IMR-90 (cell line): ENCODE data around the gene SLFNL1. TPM values are rescaled to one million over a fixed set of nuclear protein-coding genes. Genes with fewer than 3 reads are reported as not detected.

Experiments
- ATAC-seq: fragments of 200-7000 bp; cut with Tn5 transposase; 2 replicates; pipeline ENCODE4 v1.9.1; 2020; ENCODE audit warnings: low read depth, mild to moderate bottlenecking, moderate library complexity
- BruUV-seq: library from RNA; stranded (reverse); fragments of 400-500 nt; replicated peaks from 2 replicates; lab custom pipeline; 2021; lab: Mats Ljungman, UMichigan
- CTCF ChIA-PET: fragments of 300-600 bp; formaldehyde crosslinking; extraction: SDS; loops from one replicate; lab custom pipeline; 2021; ENCODE audit warnings: antibody characterized with exemption; lab: Yijun Ruan, JAX
- POLR2A ChIA-PET: fragments of 300-600 bp; sonication (Branson Sonifier 250); formaldehyde crosslinking; loops from one replicate; lab custom pipeline; 2022; ENCODE audit warnings: antibody characterized with exemption; ENCODE audit not compliant: unreplicated experiment; lab: Charles Lee
- DNase-seq: peaks from one replicate; pipeline ENCODE4 v3.0.0; 2013
- H2AFZ ChIP-seq: replicated peaks from 2 replicates; pipeline ENCODE3; 2013; ENCODE audit warnings: low read length, mild to moderate bottlenecking; ENCODE audit not compliant: poor library complexity
- H2AK5ac ChIP-seq: 2 replicates; pipeline ENCODE4 v1.6.1; 2013; ENCODE audit warnings: low read depth, low read length, inconsistent platforms
- H2AK9ac ChIP-seq: replicated peaks from 2 replicates; pipeline ENCODE3; 2013; ENCODE audit warnings: mild to moderate bottlenecking, low read depth, low read length, moderate library complexity; ENCODE audit not compliant: poor library complexity
- H2BK120ac ChIP-seq: 2 replicates; pipeline ENCODE4 v1.6.1; 2013; ENCODE audit warnings: low read depth, low read length, inconsistent platforms
- H2BK15ac ChIP-seq: 3 replicates; pipeline ENCODE4 v1.6.1; 2013; ENCODE audit warnings: low read depth, low read length, inconsistent platforms
- H2BK20ac ChIP-seq: 2 replicates; pipeline ENCODE4 v1.6.1; 2013; ENCODE audit warnings: low read depth, mild to moderate bottlenecking, inconsistent platforms, low read length, moderate library complexity
- H2BK5ac ChIP-seq: 2 replicates; pipeline ENCODE4 v1.6.1; 2013; ENCODE audit warnings: mild to moderate bottlenecking, low read depth, low read length, inconsistent platforms; ENCODE audit not compliant: poor library complexity, severe bottlenecking
- H3K14ac ChIP-seq: replicated peaks from 2 replicates; pipeline ENCODE4 v1.6.1; 2013; ENCODE audit warnings: low read depth, low read length, inconsistent platforms
- H3K18ac ChIP-seq: 2 replicates; pipeline ENCODE4 v1.6.1; 2013; ENCODE audit warnings: low read depth, low read length, control low read depth
- H3K23ac ChIP-seq: 2 replicates; pipeline ENCODE4 v1.6.1; 2013; ENCODE audit warnings: low read depth, low read length, inconsistent platforms
- H3K27ac ChIP-seq: 2 replicates; pipeline ENCODE4 v1.5.1; 2013; ENCODE audit warnings: mild to moderate bottlenecking, control low read depth, low read length; ENCODE audit not compliant: insufficient read depth
- H3K27me3 ChIP-seq: 2 replicates; pipeline ENCODE4 v1.6.1; 2013; ENCODE audit warnings: low read length; ENCODE audit not compliant: control insufficient read depth, insufficient read depth
- H3K36me3 ChIP-seq: 2 replicates; pipeline ENCODE4 v1.6.1; 2013; ENCODE audit warnings: low read length, mixed read lengths; ENCODE audit not compliant: control insufficient read depth, insufficient read depth
- H3K4ac ChIP-seq: 2 replicates; pipeline ENCODE4 v1.6.1; 2013; ENCODE audit warnings: low read depth, low read length, inconsistent platforms
- H3K4me1 ChIP-seq: 2 replicates; pipeline ENCODE4 v1.6.1; 2013; ENCODE audit warnings: low read length, mixed read lengths; ENCODE audit not compliant: control insufficient read depth, insufficient read depth
- H3K4me2 ChIP-seq: 2 replicates; pipeline ENCODE4 v1.6.1; 2013; ENCODE audit warnings: low read depth, mild to moderate bottlenecking, control low read depth, low read length, moderate library complexity
- H3K4me3 ChIP-seq: 2 replicates; pipeline ENCODE4 v1.5.1; 2013; ENCODE audit warnings: low read depth, mild to moderate bottlenecking, control low read depth, low read length, moderate library complexity; ENCODE audit not compliant: insufficient read depth
- H3K56ac ChIP-seq: 2 replicates; pipeline ENCODE4 v1.6.1; 2013; ENCODE audit warnings: low read length, inconsistent platforms; ENCODE audit not compliant: insufficient read depth; ENCODE audit errors: extremely low read depth
- H3K79me1 ChIP-seq, 2 experiments: 2 replicates each; pipeline ENCODE4 v1.6.1; 2013; ENCODE audit warnings: low read length in 2 of 2, inconsistent platforms in 1 of 2, low read depth in 1 of 2
- H3K9ac ChIP-seq: 2 replicates; pipeline ENCODE4 v1.6.1; 2013; ENCODE audit warnings: low read depth, low read length, control low read depth
- H3K9me1 ChIP-seq: 2 replicates; pipeline ENCODE4 v1.6.1; 2013; ENCODE audit warnings: low read length, inconsistent platforms; ENCODE audit not compliant: insufficient read depth
- H3K9me3 ChIP-seq: 2 replicates; pipeline ENCODE4 v1.6.1; 2013; ENCODE audit warnings: low read length; ENCODE audit not compliant: control insufficient read depth, insufficient read depth
- H4K20me1 ChIP-seq: 2 replicates; pipeline ENCODE4 v1.6.1; 2013; ENCODE audit warnings: low read length, inconsistent platforms; ENCODE audit not compliant: insufficient read depth
- H4K5ac ChIP-seq: 2 replicates; pipeline ENCODE4 v1.6.1; 2013; ENCODE audit warnings: mild to moderate bottlenecking, low read depth, low read length, control low read depth
- H4K8ac ChIP-seq, 2 experiments: 2 replicates each; pipeline ENCODE4 v1.6.1; 2013; ENCODE audit warnings: low read depth in 2 of 2, low read length in 2 of 2, control low read depth in 1 of 2, inconsistent platforms in 1 of 2
- H4K91ac ChIP-seq: 2 replicates; pipeline ENCODE4 v1.6.1; 2013; ENCODE audit warnings: low read depth, low read length, inconsistent platforms; ENCODE audit not compliant: insufficient read depth
- BHLHE40 ChIP-seq: fragments of 150-350 bp; IDR thresholded peaks from 2 replicates; pipeline ENCODE4 v1.6.1; 2016; ENCODE audit warnings: mild to moderate bottlenecking, low read depth, low read length
- CEBPB ChIP-seq: IDR thresholded peaks from 2 replicates; pipeline ENCODE4 v1.6.1; 2012; ENCODE audit warnings: low read depth, low read length, improper control_type of control experiment
- CHD1 ChIP-seq: IDR thresholded peaks from 2 replicates; pipeline ENCODE4 v1.6.1; 2012; ENCODE audit warnings: low read depth, low read length, improper control_type of control experiment
- ELK1 ChIP-seq: fragments of 150-350 bp; IDR thresholded peaks from 2 replicates; pipeline ENCODE4 v1.6.1; 2016; ENCODE audit warnings: low read depth, mild to moderate bottlenecking, low read length, moderate library complexity, borderline replicate concordance
- FOS ChIP-seq: fragments of 150-350 bp; IDR thresholded peaks from 2 replicates; pipeline ENCODE4 v1.6.1; 2016; ENCODE audit warnings: low read depth, low read length
- MAFK ChIP-seq: IDR thresholded peaks from 2 replicates; pipeline ENCODE4 v1.6.1; 2012; ENCODE audit warnings: low read depth, low read length, improper control_type of control experiment
- MAZ ChIP-seq: IDR thresholded peaks from 2 replicates; pipeline ENCODE4 v1.6.1; 2012; ENCODE audit warnings: low read depth, mild to moderate bottlenecking, low read length, improper control_type of control experiment, moderate library complexity, borderline replicate concordance
- MXI1 ChIP-seq: IDR thresholded peaks from 2 replicates; pipeline ENCODE4 v1.6.1; 2012; ENCODE audit warnings: low read depth, mild to moderate bottlenecking, low read length, moderate library complexity, borderline replicate concordance
- NFE2L2 ChIP-seq: fragments of 150-350 bp; IDR thresholded peaks from 2 replicates; pipeline ENCODE4 v1.6.1; 2016; ENCODE audit warnings: low read depth, mild to moderate bottlenecking, low read length
- POLR2A ChIP-seq: IDR thresholded peaks from 2 replicates; pipeline ENCODE4 v1.6.1; 2012; ENCODE audit warnings: mild to moderate bottlenecking, low read depth, low read length
- RAD21 ChIP-seq: IDR thresholded peaks from 2 replicates; pipeline ENCODE4 v1.6.1; 2012; ENCODE audit warnings: low read length, improper control_type of control experiment
- RCOR1 ChIP-seq: IDR thresholded peaks from 2 replicates; pipeline ENCODE4 v1.6.1; 2012; ENCODE audit warnings: mild to moderate bottlenecking, low read length, improper control_type of control experiment; ENCODE audit not compliant: insufficient replicate concordance
- RFX5 ChIP-seq: IDR thresholded peaks from 2 replicates; pipeline ENCODE4 v1.8.0; 2012; ENCODE audit warnings: low read depth, mild to moderate bottlenecking, low read length, moderate library complexity
- SMC3 ChIP-seq: fragments of 150-350 bp; IDR thresholded peaks from 2 replicates; pipeline ENCODE4 v1.6.1; 2016; ENCODE audit warnings: low read depth, mild to moderate bottlenecking, antibody characterized with exemption, low read length, moderate library complexity
- USF2 ChIP-seq: fragments of 150-350 bp; IDR thresholded peaks from 2 replicates; pipeline ENCODE4 v1.6.1; 2017; ENCODE audit warnings: mild to moderate bottlenecking, antibody characterized with exemption, low read length, low read depth
- WGBS, 2 experiments: methylation state at CpG; one replicate each; pipeline versions ENCODE4 v1.1.5 to v1.1.7; 2013; ENCODE audit warnings: missing lambda C conversion rate in 2 of 2; ENCODE audit not compliant: insufficient read length in 1 of 2; ENCODE audit errors: extremely low coverage in 2 of 2; 5-methylcytosine and 5-hydroxymethylcytosine counted together
- dilution Hi-C: fragments of 300-500 bp; cut with HindIII; formaldehyde crosslinking; loops from one replicate; pipeline ENCODE4 v1.14.3; 2018; ENCODE audit warnings: low sequenced_read_pairs; ENCODE audit not compliant: unreplicated experiment
- in situ Hi-C: fragments of 300-500 bp; cut with MboI; formaldehyde crosslinking; loops from 3 replicates; pipeline ENCODE4 v1.14.3; 2019; ENCODE audit warnings: low sequenced_read_pairs, inconsistent platforms, mixed read lengths
- intact Hi-C: fragments of 100-400 bp; cut with micrococcal nuclease; formaldehyde crosslinking; loops from 2 replicates; pipeline ENCODE4 v1.10.0; 2022
- polyA plus RNA-seq, 3 experiments: library from polyadenylated mRNA; depleted of rRNA; stranded (reverse); fragments of >200 nt; gene quantifications; 2 replicates each; pipeline ENCODE4 v1.2.3, GENCODE V29; 2012; ENCODE audit warnings: low replicate concordance in 1 of 3
- total RNA-seq: library from RNA; depleted of rRNA; stranded (reverse); fragments of >200 nt; gene quantifications from 2 replicates; pipeline ENCODE4 v1.2.3, GENCODE V29; 2012

SLFNL1 gene
- total and polyA plus RNA-seq, 2 of the 4 experiments (the other 2 are of a cell fraction) = under 0.01 to 0.09 TPM

GRCh38 chr1:41017141-41018017, 4.1 kb downstream of the SLFNL1 start:
- no peak overlapping the region for H3K4me3 ChIP-seq
- H4K20me1 ChIP-seq = peaks cover 9% of the 10 kb centered on the region; the same call in 1 of the 2 replicates
- peaks cover 8% of the 10 kb centered on the region; the same call in 1 of the 2 replicates for H3K9me1 ChIP-seq
- peaks cover 14% of the 10 kb centered on the region for H3K36me3 ChIP-seq
- WGBS, 2 experiments = 98% methylated on average over 23 of the region's 44 CpGs; no CpG with 5 or more reads in 1 of the 2 experiments
- in situ Hi-C loops (no loop called here), dilution Hi-C loops (no loop called here), intact Hi-C loops (no loop called here)
- H3K18ac ChIP-seq = no peak overlapping the region
- no peak overlapping the region for H2AFZ ChIP-seq
- no peak overlapping the region for H2BK15ac ChIP-seq
- H3K27ac ChIP-seq = no peak overlapping the region
- peaks cover 5% of the 10 kb centered on the region for H3K4me1 ChIP-seq
- no peaks in the 10 kb centered on the region for H3K27me3 ChIP-seq
- no peak overlapping the region for H2BK120ac ChIP-seq
- H2AK9ac ChIP-seq = no peak overlapping the region
- ChIA-PET POLR2A (no interaction called here), CTCF (interaction anchor here (0.7 kb wide), 1 partner anchor 14 kb away, joined by 3 read pairs; no protein-coding TSS in a partner anchor)
- H3K23ac ChIP-seq = no peak overlapping the region
- ATAC-seq (no peak), DNase-seq (no peak)
- no peak overlapping the region for H4K91ac ChIP-seq
- no peak overlapping the region for H2BK5ac ChIP-seq
- H4K8ac ChIP-seq = no peak overlapping the region
- peaks cover 0 to 25% of the 10 kb centered on the region in 2 experiments; a peak in 3 of 4 replicates for H3K79me1 ChIP-seq
- H4K5ac ChIP-seq = no peak overlapping the region
- H2AK5ac ChIP-seq = no peak overlapping the region
- no peak overlapping the region for H3K4me2 ChIP-seq
- H3K9me3 ChIP-seq = no peaks in the 10 kb centered on the region
- no peak overlapping the region for H3K56ac ChIP-seq
- BruUV-seq = no TSS peak
- H3K14ac ChIP-seq = no peak overlapping the region
- no peak overlapping the region for H3K9ac ChIP-seq
- H2BK20ac ChIP-seq = no peak overlapping the region
- no peak overlapping the region for H3K4ac ChIP-seq
- TF ChIP-seq MAZ (no peak), USF2 (no peak), NFE2L2 (no peak), CEBPB (no peak), RFX5 (no peak), RCOR1 (no peak), SMC3 (no peak), ELK1 (no peak), POLR2A (no peak), CHD1 (no peak), MXI1 (no peak), BHLHE40 (no peak), RAD21 (no peak), MAFK (no peak), FOS (no peak)
